Suprapubic skin (tissue), 4 donors: Measurements from ENCODE around the gene WHRN. TPM values are rescaled to one million over a fixed set of nuclear protein-coding genes. Genes with fewer than 3 reads are reported as not detected.

ENCODE experiments used
- DNase-seq, 2 donors: peaks; one replicate each; pipeline ENCODE4 v3.0.0-alpha.2; 2019; ENCODE audit warnings: low spot score in 2 of 2
- H3K27ac ChIP-seq: fragments of 200-600 bp; sonication (generic); one replicate; pipeline ENCODE4 v1.5.1; 2019
- H3K27me3 ChIP-seq: fragments of 200-600 bp; sonication (generic); one replicate; pipeline ENCODE4 v1.5.1; 2019
- H3K36me3 ChIP-seq: fragments of 200-600 bp; sonication (generic); one replicate; pipeline ENCODE4 v1.5.1; 2019
- H3K4me1 ChIP-seq: fragments of 200-600 bp; sonication (generic); one replicate; pipeline ENCODE4 v1.5.1; 2019
- H3K4me3 ChIP-seq: fragments of 200-600 bp; sonication (generic); one replicate; pipeline ENCODE4 v1.5.1; 2019; ENCODE audit warnings: mild to moderate bottlenecking
- H3K9me3 ChIP-seq: fragments of 200-600 bp; sonication (generic); one replicate; pipeline ENCODE4 v1.5.1; 2019
- CTCF ChIP-seq, 2 donors: fragments of 200-600 bp in 1 of 2; fragments of 450-650 bp in 1 of 2; sonication (generic) in 1 of 2; IDR thresholded peaks; one replicate each; pipeline ENCODE4 v1.5.1; 2016 to 2019; ENCODE audit warnings: antibody characterized with exemption in 2 of 2, mild to moderate bottlenecking in 1 of 2, moderate library complexity in 1 of 2
- EP300 ChIP-seq: sonication (generic); formaldehyde crosslinking; IDR thresholded peaks from one replicate; pipeline ENCODE4 v1.6.1; 2017; ENCODE audit warnings: antibody characterized with exemption
- POLR2A ChIP-seq, 2 donors: fragments of 450-650 bp; IDR thresholded peaks; one replicate each; pipeline ENCODE4 v1.6.1; 2017; ENCODE audit warnings: antibody characterized with exemption in 2 of 2, mild to moderate bottlenecking in 2 of 2, moderate library complexity in 2 of 2
- POLR2AphosphoS5 ChIP-seq, 3 donors: sonication (generic); formaldehyde crosslinking; IDR thresholded peaks; one replicate each; pipeline ENCODE4 v1.6.1; 2017; ENCODE audit warnings: antibody characterized with exemption in 3 of 3
- WGBS: methylation state at CpG from one replicate; pipeline ENCODE4 v1.1.5; 2018; 5-methylcytosine and 5-hydroxymethylcytosine counted together
- total RNA-seq, 4 donors: library from RNA; depleted of rRNA; stranded (reverse); fragments of >200 nt; gene quantifications; one replicate each; pipeline ENCODE4 v1.1.0, GENCODE V29; 2016

Gene WHRN
- total RNA-seq, 4 donors from 2014 or later, result 7.7 to 25.9 (median 14.8) TPM

- Histone ChIP-seq H3K27me3 (no peaks in the 10 kb centered on the region), H3K36me3 (peaks cover 4% of the 10 kb centered on the region), H3K4me1 (no peaks in the 10 kb centered on the region), H3K9me3 (no peaks in the 10 kb centered on the region), H3K27ac (no peak overlapping the region), H3K4me3 (no peak overlapping the region)
- WGBS, result 85% methylated on average over 12 of the region's 12 CpGs
- TF ChIP-seq POLR2AphosphoS5 (IDR thresholded peaks at IDR 0.05) (no peak), POLR2A (IDR thresholded peaks at IDR 0.05) (no peak), EP300 (no peak), CTCF (IDR thresholded peaks at IDR 0.05) (no peak)
- no peak for DNase-seq
Observed at GRCh38 chr9:114424126-114424525, 81.1 kb downstream of the WHRN start.

GRCh38 chr9:114423181-114423580 is 82.1 kb downstream of the WHRN start:
- Histone ChIP-seq H3K9me3 (no peaks in the 10 kb centered on the region), H3K27me3 (no peaks in the 10 kb centered on the region), H3K36me3 (peaks cover 4% of the 10 kb centered on the region), H3K27ac (no peak overlapping the region), H3K4me1 (no peaks in the 10 kb centered on the region), H3K4me3 (no peak overlapping the region)
- DNase-seq, result no peak
- 95% methylated on average over 14 of the region's 14 CpGs for WGBS
- TF ChIP-seq EP300 (no peak), POLR2A (IDR thresholded peaks at IDR 0.05) (no peak)

GRCh38 chr9:114421147-114421546 is 84.1 kb downstream of the WHRN start:
- Histone ChIP-seq H3K27me3 (no peaks in the 10 kb centered on the region), H3K4me3 (no peak overlapping the region), H3K9me3 (no peaks in the 10 kb centered on the region), H3K4me1 (no peaks in the 10 kb centered on the region), H3K36me3 (peaks cover 8% of the 10 kb centered on the region), H3K27ac (no peak overlapping the region)
- 100% methylated on average over 1 of the region's 2 CpGs for WGBS
- DNase-seq, result no peak
- TF ChIP-seq POLR2AphosphoS5 (IDR thresholded peaks at IDR 0.05) (no peak), EP300 (no peak), POLR2A (IDR thresholded peaks at IDR 0.05) (no peak), CTCF (IDR thresholded peaks at IDR 0.05) (no peak)

GRCh38 chr9:114419796-114420195 is 85.5 kb downstream of the WHRN start:
- Histone ChIP-seq H3K9me3 (no peaks in the 10 kb centered on the region), H3K27ac (no peak overlapping the region), H3K36me3 (peaks cover 8% of the 10 kb centered on the region), H3K4me3 (no peak overlapping the region), H3K27me3 (no peaks in the 10 kb centered on the region), H3K4me1 (no peaks in the 10 kb centered on the region)
- WGBS, result 94% methylated on average over 8 of the region's 8 CpGs
- TF ChIP-seq EP300 (no peak), POLR2A (IDR thresholded peaks at IDR 0.05) (no peak), CTCF (IDR thresholded peaks at IDR 0.05) (no peak), POLR2AphosphoS5 (IDR thresholded peaks at IDR 0.05) (no peak)
- no peak for DNase-seq

GRCh38 chr9:114418053-114418452 is 87.2 kb downstream of the WHRN start:
- no peaks in the 10 kb centered on the region for H3K9me3 ChIP-seq
- peaks cover 4% of the 10 kb centered on the region for H3K36me3 ChIP-seq
- 76% methylated on average over 2 of the region's 6 CpGs for WGBS
- no peak overlapping the region for H3K4me3 ChIP-seq
- no peak for DNase-seq
- H3K27ac ChIP-seq, result no peak overlapping the region
- no peaks in the 10 kb centered on the region for H3K4me1 ChIP-seq
- H3K27me3 ChIP-seq, result no peaks in the 10 kb centered on the region
- TF ChIP-seq CTCF (IDR thresholded peaks at IDR 0.05) (no peak), POLR2AphosphoS5 (IDR thresholded peaks at IDR 0.05) (no peak), EP300 (no peak), POLR2A (IDR thresholded peaks at IDR 0.05) (no peak)

- 90% methylated on average over 3 of the region's 3 CpGs for WGBS
- Histone ChIP-seq H3K4me3 (no peak overlapping the region), H3K27ac (no peak overlapping the region), H3K36me3 (peaks cover 4% of the 10 kb centered on the region), H3K27me3 (no peaks in the 10 kb centered on the region), H3K9me3 (no peaks in the 10 kb centered on the region), H3K4me1 (no peaks in the 10 kb centered on the region)
- DNase-seq, result no peak
- TF ChIP-seq EP300 (no peak), POLR2AphosphoS5 (IDR thresholded peaks at IDR 0.05) (no peak), POLR2A (IDR thresholded peaks at IDR 0.05) (no peak), CTCF (IDR thresholded peaks at IDR 0.05) (no peak)
Observed at GRCh38 chr9:114417511-114417910, 87.8 kb downstream of the WHRN start.
